GM18868 (cell line): ENCODE data around the gene MXD4.

Source experiments
- ATAC-seq: cut with Tn5 transposase; IDR thresholded peaks from one replicate; pipeline ENCODE4 v1.9.1; 2021; ENCODE audit warnings: mild to moderate bottlenecking, moderate library complexity; ENCODE audit not compliant: unreplicated experiment

Gene MXD4

GRCh38 chr4:2253160-2254084 is 8.5 kb downstream of the MXD4 start:
- ATAC-seq: no peak

- ATAC-seq: no peak
Observed at GRCh38 chr4:2252530-2253091, 9.3 kb downstream of the MXD4 start.

GRCh38 chr4:2251795-2252529 is 9.9 kb downstream of the MXD4 start:
- ATAC-seq: no peak

GRCh38 chr4:2251073-2251794 is 10.7 kb downstream of the MXD4 start:
- no peak for ATAC-seq

GRCh38 chr4:2250357-2251072 is 11.4 kb downstream of the MXD4 start:
- no peak for ATAC-seq

- no peak for ATAC-seq
Observed at GRCh38 chr4:2249526-2250356, 12.2 kb downstream of the MXD4 start.

- ATAC-seq: no peak
Observed at GRCh38 chr4:2248821-2249261, 13.1 kb downstream of the MXD4 start.

- no peak for ATAC-seq
Observed at GRCh38 chr4:2248044-2248780, 13.7 kb downstream of the MXD4 start.

- ATAC-seq: no peak
Observed at GRCh38 chr4:2247128-2248043, 14.5 kb downstream of the MXD4 start.

- no peak for ATAC-seq
Observed at GRCh38 chr4:2246384-2247127, 15.4 kb downstream of the MXD4 start.

- ATAC-seq: no peak
Observed at GRCh38 chr4:2245787-2246275, 16.1 kb downstream of the MXD4 start.

- no peak for ATAC-seq
Observed at GRCh38 chr4:2245057-2245786, 16.7 kb downstream of the MXD4 start.

- no peak for ATAC-seq
Observed at GRCh38 chr4:2243681-2244380, 18.1 kb downstream of the MXD4 start.

GRCh38 chr4:2241410-2242353 is 20.2 kb downstream of the MXD4 start, which contains the start of the genes HAUS3 and POLN:
Gene HAUS3, minus strand, starts transcription at chr4:2242121. Its CDS starts 1,175 bp downstream, at chr4:2240946.
Gene POLN, minus strand, starts transcription at chr4:2242121. Its CDS starts 12,890 bp downstream, at chr4:2229231.
- peak; percentile 86 for ATAC-seq
